GM12872 (cell line): ENCODE data around the gene LATS2.

Experiments
- CTCF ChIP-seq: IDR thresholded peaks from 3 replicates; pipeline ENCODE4 v1.5.1; 2011; ENCODE audit warnings: low read depth, mild to moderate bottlenecking, low read length, moderate library complexity; ENCODE audit not compliant: insufficient read depth

The LATS2 gene

DNA sequence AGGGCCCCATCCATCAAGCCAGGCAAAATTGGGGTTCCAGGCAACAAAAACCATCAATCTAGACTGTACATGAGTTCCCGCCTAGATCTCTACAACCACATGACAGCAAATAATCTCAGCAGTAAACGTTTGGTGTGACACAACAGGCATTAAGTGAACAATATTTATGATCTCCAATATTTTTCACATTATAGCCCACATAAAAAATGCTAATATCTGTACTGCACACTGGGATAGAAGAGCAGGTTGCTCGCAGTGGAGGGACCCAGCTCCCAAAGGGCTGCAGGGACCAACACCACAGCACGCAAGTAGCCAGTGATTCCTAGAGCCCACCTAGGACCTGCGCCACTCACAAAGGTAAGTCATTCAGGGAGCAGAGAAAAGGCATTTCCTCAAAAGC, 25.9 kb downstream of the LATS2 start:
- no peak for TF ChIP-seq CTCF

GRCh38 chr13:21034603-21035191, 26.7 kb downstream of the LATS2 start:
- no peak for TF ChIP-seq CTCF

- TF ChIP-seq CTCF, result no peak
Measured at GRCh38 chr13:21033856-21034602, 27.4 kb downstream of the LATS2 start.

GRCh38 chr13:21033212-21033840, 28.1 kb downstream of the LATS2 start:
- TF ChIP-seq CTCF, result no peak

DNA sequence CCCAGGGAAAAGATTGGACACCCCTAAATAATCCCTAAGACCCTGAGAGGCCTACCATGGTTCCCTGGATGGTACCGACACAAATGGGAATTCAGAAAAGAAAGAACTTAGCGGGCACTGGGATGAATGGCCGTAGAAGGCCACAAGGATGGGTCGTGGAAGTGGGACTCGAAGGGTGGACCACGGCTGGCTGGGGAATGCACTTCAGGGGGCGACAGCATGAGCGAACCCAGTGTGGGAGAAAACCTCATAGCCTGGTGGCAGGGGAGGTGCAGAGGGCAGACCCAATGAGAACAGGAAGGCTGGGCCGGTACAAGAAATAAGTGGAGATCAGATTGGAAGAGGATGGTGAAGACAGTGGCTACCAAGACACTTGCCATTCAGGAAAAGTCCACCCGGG, 28.7 kb downstream of the LATS2 start:
- TF ChIP-seq CTCF, result no peak

DNA sequence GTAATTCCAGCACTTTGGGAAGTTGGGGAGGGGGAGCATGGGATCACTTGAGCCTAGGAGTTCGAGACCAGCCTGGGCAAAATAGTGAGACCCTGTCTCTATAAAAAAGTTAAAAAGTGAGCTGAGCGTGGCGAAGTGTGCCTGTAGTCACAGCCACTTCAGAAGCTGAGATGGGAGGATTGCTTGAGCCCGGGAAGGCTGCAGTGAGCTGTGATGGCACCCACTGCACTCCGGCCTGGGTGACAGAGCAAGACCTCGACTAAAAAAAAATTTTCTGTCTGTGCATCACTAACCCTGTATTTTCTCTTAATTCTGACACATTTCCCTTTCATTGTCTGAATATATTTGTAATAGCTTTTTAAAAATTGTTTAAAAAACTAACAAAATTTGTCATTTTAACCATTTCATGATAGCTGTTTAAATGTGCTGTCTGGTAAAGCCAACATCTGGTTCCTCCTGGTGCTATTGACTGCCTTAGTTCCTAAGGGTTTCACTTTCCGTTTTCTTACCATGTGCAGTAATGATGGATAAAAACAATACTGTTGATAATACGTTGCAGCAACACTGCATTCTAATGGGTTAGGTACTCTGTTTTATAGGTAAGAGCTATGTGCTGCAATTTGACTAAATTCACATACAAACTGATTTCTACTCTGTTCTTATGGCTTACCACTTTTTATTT, 29.7 kb downstream of the LATS2 start:
- no peak for TF ChIP-seq CTCF

DNA sequence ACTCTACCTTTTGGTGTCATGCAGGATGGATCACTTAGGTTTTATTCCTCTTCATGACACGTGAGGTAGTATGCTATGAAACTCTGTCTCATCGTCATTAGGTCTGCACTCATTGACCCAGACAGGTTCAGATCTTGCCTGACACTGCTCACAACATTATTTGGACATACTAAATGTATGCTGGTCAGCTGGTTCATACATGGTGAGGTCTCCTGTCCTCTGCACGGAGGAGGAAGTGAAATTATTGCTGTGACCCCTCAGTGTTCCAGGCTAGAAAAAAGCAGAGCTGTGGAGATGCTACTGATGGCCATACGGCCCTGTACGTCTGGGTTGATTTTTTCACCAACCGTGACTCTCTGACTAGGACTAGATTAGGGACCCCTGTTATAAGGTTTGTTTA, 35.8 kb downstream of the LATS2 start:
- TF ChIP-seq CTCF, result no peak
